Panc1 (cell line): Measurements from ENCODE around the gene SETDB2. TPM values are rescaled to one million over a fixed set of nuclear protein-coding genes. Genes with fewer than 3 reads are reported as not detected.

Experiments
- ATAC-seq: fragments of 200-7000 bp; cut with Tn5 transposase; 2 replicates; pipeline ENCODE4 v1.9.1; 2020; ENCODE audit warnings: mild to moderate bottlenecking, moderate library complexity
- BruUV-seq: library from RNA; stranded (reverse); fragments of 400-500 nt; replicated peaks from 2 replicates; lab custom pipeline; 2021; lab: Mats Ljungman, UMichigan
- CTCF ChIA-PET: fragments of 300-600 bp; sonication (Branson Sonifier 250); formaldehyde crosslinking; loops from one replicate; lab custom pipeline; 2022; ENCODE audit warnings: antibody characterized with exemption; lab: Charles Lee
- POLR2A ChIA-PET: fragments of 300-600 bp; sonication (Branson Sonifier 250); formaldehyde crosslinking; loops from one replicate; lab custom pipeline; 2022; ENCODE audit warnings: antibody characterized with exemption; lab: Charles Lee
- DNase-seq: peaks from one replicate; pipeline ENCODE4 v3.0.0-alpha.2; 2010; ENCODE audit warnings: low read depth, low spot score
- H3K27ac ChIP-seq: 2 replicates; pipeline ENCODE4 v1.5.1; 2011; ENCODE audit warnings: mild to moderate bottlenecking, low read length, inconsistent platforms
- H3K27me3 ChIP-seq: fragments of 200-500 bp; sonication (Bioruptor generic); 2 replicates; pipeline ENCODE4 v1.6.0; 2014; ENCODE audit warnings: low read length, inconsistent platforms; ENCODE audit not compliant: control insufficient read depth, insufficient read depth
- H3K36me3 ChIP-seq: fragments of 200-500 bp; sonication (Bioruptor generic); 2 replicates; pipeline ENCODE4 v1.5.1; 2014; ENCODE audit warnings: inconsistent platforms, mild to moderate bottlenecking, low read length, moderate library complexity; ENCODE audit not compliant: control insufficient read depth, insufficient read depth
- H3K4me1 ChIP-seq: 2 replicates; pipeline ENCODE4 v1.5.1; 2011; ENCODE audit warnings: inconsistent platforms, mild to moderate bottlenecking, low read length, moderate library complexity; ENCODE audit not compliant: control insufficient read depth, insufficient read depth
- H3K4me3 ChIP-seq, 2 experiments: 2 replicates each; pipeline ENCODE4 v1.5.1; 2011 to 2012; ENCODE audit warnings: low read depth in 2 of 2, low read length in 2 of 2, mild to moderate bottlenecking in 2 of 2, inconsistent platforms in 1 of 2, moderate library complexity in 1 of 2
- H3K9me3 ChIP-seq: fragments of 200-500 bp; sonication (Bioruptor generic); 2 replicates; pipeline ENCODE4 v1.5.1; 2014; ENCODE audit warnings: low read depth, mild to moderate bottlenecking, inconsistent platforms, low read length, moderate library complexity; ENCODE audit not compliant: control insufficient read depth, insufficient read depth
- POLR2AphosphoS5 ChIP-seq: IDR thresholded peaks from 2 replicates; pipeline ENCODE4 v1.6.1; 2012; ENCODE audit warnings: mild to moderate bottlenecking, low read depth, low read length, moderate library complexity
- SIN3A ChIP-seq: IDR thresholded peaks from 2 replicates; pipeline ENCODE4 v1.6.1; 2012; ENCODE audit warnings: low read depth, mild to moderate bottlenecking, low read length, moderate library complexity, borderline replicate concordance; ENCODE audit not compliant: insufficient read depth
- TCF7L2 ChIP-seq: IDR thresholded peaks from 2 replicates; pipeline ENCODE4 v1.6.1; 2011; ENCODE audit warnings: mild to moderate bottlenecking, low read depth, low read length, inconsistent platforms
- in situ Hi-C: cut with HindIII; loops from 2 replicates; pipeline ENCODE4 v1.10.0; 2016; ENCODE audit warnings: low sequenced_read_pairs, low pct_unique_long_range_greater_than_20kb
- intact Hi-C: fragments of 100-400 bp; cut with micrococcal nuclease; formaldehyde crosslinking; loops from one replicate; pipeline ENCODE4 v1.10.0; 2022; ENCODE audit not compliant: unreplicated experiment
- total RNA-seq: library from RNA; stranded (reverse); gene quantifications from one replicate; pipeline ENCODE4 v1.2.1, GENCODE V29; 2021; ENCODE audit not compliant: unreplicated experiment
- TF ChIP-seq, protein P1 (sequence below), 2 experiments: IDR thresholded peaks; 2 replicates each; pipeline ENCODE4 v1.6.1; 2011 to 2012; ENCODE audit warnings: low read depth in 2 of 2, control low read depth in 1 of 2, low read length in 1 of 2, mild to moderate bottlenecking in 1 of 2, moderate library complexity in 1 of 2; ENCODE audit not compliant: insufficient read depth in 1 of 2
- TF ChIP-seq, protein P2 (sequence below): fragments of 450-650 bp; IDR thresholded peaks from 2 replicates; pipeline ENCODE4 v1.5.1; 2017; ENCODE audit warnings: mild to moderate bottlenecking

Gene SETDB2
- total RNA-seq, 1 experiment from 2014 or later: 6.1 TPM

DNA sequence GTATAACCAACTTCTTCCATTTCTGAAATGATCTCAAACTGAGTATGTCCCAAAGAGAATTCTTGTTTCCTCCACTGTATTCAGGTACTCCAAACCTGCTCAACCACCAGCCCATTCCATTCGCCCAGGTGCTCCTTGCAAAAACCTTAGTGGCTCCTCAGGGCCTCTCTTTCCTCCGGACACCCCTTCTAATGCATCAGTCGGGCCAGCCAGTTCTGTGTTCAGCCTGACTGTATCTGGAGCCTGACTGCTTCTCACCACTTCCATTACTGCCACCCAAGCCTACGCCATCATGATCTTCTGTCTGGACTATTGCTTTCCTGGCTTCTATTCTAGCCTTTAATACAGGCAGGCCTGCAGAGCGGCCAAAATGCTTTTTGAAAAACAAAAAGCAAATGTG is 53.2 kb downstream of the SETDB2 start:
- H3K4me1 ChIP-seq: peaks cover 7% of the 10 kb centered on the region; the same call in 1 of the 2 replicates
- no peaks in the 10 kb centered on the region for H3K36me3 ChIP-seq
- intact Hi-C loops (no loop called here), in situ Hi-C loops (no loop called here)
- TSS peak; percentile 66 for BruUV-seq
- ChIA-PET CTCF (no interaction called here), POLR2A (no interaction called here)
- H3K27ac ChIP-seq: no peak overlapping the region
- no peak overlapping the region for H3K4me3 ChIP-seq
- no peak for DNase-seq
- no peak for ATAC-seq
- no peaks in the 10 kb centered on the region for H3K9me3 ChIP-seq
- no peaks in the 10 kb centered on the region for H3K27me3 ChIP-seq
- TF ChIP-seq, protein P1, sequence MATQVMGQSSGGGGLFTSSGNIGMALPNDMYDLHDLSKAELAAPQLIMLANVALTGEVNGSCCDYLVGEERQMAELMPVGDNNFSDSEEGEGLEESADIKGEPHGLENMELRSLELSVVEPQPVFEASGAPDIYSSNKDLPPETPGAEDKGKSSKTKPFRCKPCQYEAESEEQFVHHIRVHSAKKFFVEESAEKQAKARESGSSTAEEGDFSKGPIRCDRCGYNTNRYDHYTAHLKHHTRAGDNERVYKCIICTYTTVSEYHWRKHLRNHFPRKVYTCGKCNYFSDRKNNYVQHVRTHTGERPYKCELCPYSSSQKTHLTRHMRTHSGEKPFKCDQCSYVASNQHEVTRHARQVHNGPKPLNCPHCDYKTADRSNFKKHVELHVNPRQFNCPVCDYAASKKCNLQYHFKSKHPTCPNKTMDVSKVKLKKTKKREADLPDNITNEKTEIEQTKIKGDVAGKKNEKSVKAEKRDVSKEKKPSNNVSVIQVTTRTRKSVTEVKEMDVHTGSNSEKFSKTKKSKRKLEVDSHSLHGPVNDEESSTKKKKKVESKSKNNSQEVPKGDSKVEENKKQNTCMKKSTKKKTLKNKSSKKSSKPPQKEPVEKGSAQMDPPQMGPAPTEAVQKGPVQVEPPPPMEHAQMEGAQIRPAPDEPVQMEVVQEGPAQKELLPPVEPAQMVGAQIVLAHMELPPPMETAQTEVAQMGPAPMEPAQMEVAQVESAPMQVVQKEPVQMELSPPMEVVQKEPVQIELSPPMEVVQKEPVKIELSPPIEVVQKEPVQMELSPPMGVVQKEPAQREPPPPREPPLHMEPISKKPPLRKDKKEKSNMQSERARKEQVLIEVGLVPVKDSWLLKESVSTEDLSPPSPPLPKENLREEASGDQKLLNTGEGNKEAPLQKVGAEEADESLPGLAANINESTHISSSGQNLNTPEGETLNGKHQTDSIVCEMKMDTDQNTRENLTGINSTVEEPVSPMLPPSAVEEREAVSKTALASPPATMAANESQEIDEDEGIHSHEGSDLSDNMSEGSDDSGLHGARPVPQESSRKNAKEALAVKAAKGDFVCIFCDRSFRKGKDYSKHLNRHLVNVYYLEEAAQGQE (IDR thresholded peaks at IDR 0.05; ENCODE audit: insufficient read depth in 1 of 2, low read depth in 2 of 2, low read length in 1 of 2): no peak
- TF ChIP-seq, protein P2, sequence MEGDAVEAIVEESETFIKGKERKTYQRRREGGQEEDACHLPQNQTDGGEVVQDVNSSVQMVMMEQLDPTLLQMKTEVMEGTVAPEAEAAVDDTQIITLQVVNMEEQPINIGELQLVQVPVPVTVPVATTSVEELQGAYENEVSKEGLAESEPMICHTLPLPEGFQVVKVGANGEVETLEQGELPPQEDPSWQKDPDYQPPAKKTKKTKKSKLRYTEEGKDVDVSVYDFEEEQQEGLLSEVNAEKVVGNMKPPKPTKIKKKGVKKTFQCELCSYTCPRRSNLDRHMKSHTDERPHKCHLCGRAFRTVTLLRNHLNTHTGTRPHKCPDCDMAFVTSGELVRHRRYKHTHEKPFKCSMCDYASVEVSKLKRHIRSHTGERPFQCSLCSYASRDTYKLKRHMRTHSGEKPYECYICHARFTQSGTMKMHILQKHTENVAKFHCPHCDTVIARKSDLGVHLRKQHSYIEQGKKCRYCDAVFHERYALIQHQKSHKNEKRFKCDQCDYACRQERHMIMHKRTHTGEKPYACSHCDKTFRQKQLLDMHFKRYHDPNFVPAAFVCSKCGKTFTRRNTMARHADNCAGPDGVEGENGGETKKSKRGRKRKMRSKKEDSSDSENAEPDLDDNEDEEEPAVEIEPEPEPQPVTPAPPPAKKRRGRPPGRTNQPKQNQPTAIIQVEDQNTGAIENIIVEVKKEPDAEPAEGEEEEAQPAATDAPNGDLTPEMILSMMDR: no peak
- TF ChIP-seq POLR2AphosphoS5 (no peak), TCF7L2 (no peak), SIN3A (no peak)

DNA sequence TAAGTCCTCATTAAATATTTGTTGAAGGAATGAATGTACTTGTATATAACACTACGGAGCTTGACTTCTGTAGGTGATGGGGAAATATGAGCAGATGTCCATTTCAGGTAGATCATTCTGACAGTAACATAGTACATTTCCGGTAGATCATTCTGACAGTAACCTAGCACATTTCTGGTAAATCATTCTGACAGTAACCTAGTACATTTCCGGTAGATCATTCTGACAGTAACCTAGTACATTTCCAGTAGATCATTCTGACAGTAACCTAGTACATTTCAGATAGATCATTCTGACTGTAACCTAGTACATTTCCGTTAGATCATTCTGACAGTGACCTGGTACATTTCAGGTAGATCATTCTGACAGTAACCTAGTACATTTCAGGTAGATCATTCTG is 54.1 kb downstream of the SETDB2 start:
- intact Hi-C loops: no loop called here

More for the DNA sequence above, 54.1 kb downstream of the SETDB2 start:
- ChIA-PET CTCF (no interaction called here), POLR2A (no interaction called here)
- H3K27me3 ChIP-seq: no peaks in the 10 kb centered on the region
- no peaks in the 10 kb centered on the region for H3K9me3 ChIP-seq
- TF ChIP-seq POLR2AphosphoS5: no peak
- TF ChIP-seq, protein P2: no peak
- no peak for TF ChIP-seq TCF7L2
- no peak overlapping the region for H3K27ac ChIP-seq
- H3K36me3 ChIP-seq: no peaks in the 10 kb centered on the region
- peaks cover 7% of the 10 kb centered on the region; the same call in 1 of the 2 replicates for H3K4me1 ChIP-seq
- no TSS peak for BruUV-seq
- DNase-seq (no peak), ATAC-seq (no peak)
- in situ Hi-C loops: no loop called here
- H3K4me3 ChIP-seq: no peak overlapping the region
